ENCODE results near the gene ZNF300.

GRCh38 chr5:150848271-150848670, 56.5 kb downstream of the ZNF300 start:
- no peak for TF ChIP-seq CTCF (IDR thresholded peaks at IDR 0.05)
- no peak for TF ChIP-seq POLR2A (IDR thresholded peaks at IDR 0.05)
